ENCODE data around the gene UBR2. TPM values are rescaled to one million over a fixed set of nuclear protein-coding genes. Genes with fewer than 3 reads are reported as not detected.
"Not testable (repeated sequence)": the region's sequence is repeated elsewhere in the genome, so short reads cannot be mapped to it uniquely, and the experiment has no call there.

The UBR2 gene
- total and polyA plus RNA-seq, 9 donors = 13.5 to 22.6 (median 15.3) TPM

DNA sequence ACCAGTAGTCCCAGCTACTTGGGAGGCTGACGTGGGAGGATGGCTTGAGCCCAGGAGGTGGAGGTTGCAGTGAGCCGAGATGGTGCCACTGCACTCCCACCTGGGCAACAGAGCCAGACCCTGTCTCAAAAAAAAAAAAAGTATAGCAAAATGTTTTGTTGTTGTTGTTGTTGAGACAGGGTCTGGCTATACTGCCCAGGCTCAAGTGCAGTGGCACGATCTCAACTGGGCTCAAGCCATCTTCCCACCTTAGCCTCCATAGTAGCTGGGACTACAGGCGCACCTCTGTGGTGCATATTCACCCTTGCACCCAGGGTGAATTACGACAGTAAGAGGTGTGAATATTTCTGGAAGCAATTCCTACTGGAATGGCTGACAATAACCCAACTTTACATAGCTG is 11.4 kb upstream of the UBR2 start:
- no peaks in the 10 kb centered on the region for H3K36me3 ChIP-seq (ENCODE audit: control insufficient read depth, insufficient read depth, low read length)
- WGBS (ENCODE audit: insufficient coverage) = 100% methylated on average over 1 of the region's 5 CpGs
- peaks cover 2% of the 10 kb centered on the region for H3K27me3 ChIP-seq (ENCODE audit: control insufficient read depth, insufficient read depth, low read length)

GRCh38 chr6:42555477-42556457 is 8.1 kb upstream of the UBR2 start:
- H3K27ac ChIP-seq (ENCODE audit: low read length) = no peak overlapping the region
- no peaks in the 10 kb centered on the region for H3K4me1 ChIP-seq (ENCODE audit: control insufficient read depth, insufficient read depth, low read length)
- WGBS (ENCODE audit: insufficient coverage) = 94% methylated on average over 2 of the region's 4 CpGs
- no peaks in the 10 kb centered on the region for H3K9me3 ChIP-seq (replicated peaks; ENCODE audit: control insufficient read depth, low read depth, low read length)
- no peaks in the 10 kb centered on the region for H3K36me3 ChIP-seq (ENCODE audit: control insufficient read depth, insufficient read depth, low read length)
- no peak overlapping the region for H3K4me3 ChIP-seq (ENCODE audit: low read length)
- no peak for DNase-seq
- H3K27me3 ChIP-seq (ENCODE audit: control insufficient read depth, insufficient read depth, low read length) = peaks cover 2% of the 10 kb centered on the region

More for the DNA sequence above, 11.4 kb upstream of the UBR2 start:
- no peak for DNase-seq
- no peak overlapping the region for H3K4me3 ChIP-seq (ENCODE audit: low read length)
- peaks cover 6% of the 10 kb centered on the region for H3K4me1 ChIP-seq (ENCODE audit: control insufficient read depth, insufficient read depth, low read length)
- no peaks in the 10 kb centered on the region for H3K9me3 ChIP-seq (replicated peaks; ENCODE audit: control insufficient read depth, low read depth, low read length)
- no peak overlapping the region for H3K27ac ChIP-seq (ENCODE audit: low read length)

GRCh38 chr6:42556462-42556861 is 7.4 kb upstream of the UBR2 start:
- H3K4me1 ChIP-seq (ENCODE audit: control insufficient read depth, insufficient read depth, low read length) = no peaks in the 10 kb centered on the region
- no peak overlapping the region for H3K4me3 ChIP-seq (ENCODE audit: low read length)
- no peaks in the 10 kb centered on the region for H3K9me3 ChIP-seq (replicated peaks; ENCODE audit: control insufficient read depth, low read depth, low read length)
- H3K27me3 ChIP-seq (ENCODE audit: control insufficient read depth, insufficient read depth, low read length) = peaks cover 2% of the 10 kb centered on the region
- 50% methylated on average over 1 of the region's 4 CpGs for WGBS (ENCODE audit: insufficient coverage)
- H3K36me3 ChIP-seq (ENCODE audit: control insufficient read depth, insufficient read depth, low read length) = no peaks in the 10 kb centered on the region
- DNase-seq = no peak
- H3K27ac ChIP-seq (ENCODE audit: low read length) = no peak overlapping the region

DNA sequence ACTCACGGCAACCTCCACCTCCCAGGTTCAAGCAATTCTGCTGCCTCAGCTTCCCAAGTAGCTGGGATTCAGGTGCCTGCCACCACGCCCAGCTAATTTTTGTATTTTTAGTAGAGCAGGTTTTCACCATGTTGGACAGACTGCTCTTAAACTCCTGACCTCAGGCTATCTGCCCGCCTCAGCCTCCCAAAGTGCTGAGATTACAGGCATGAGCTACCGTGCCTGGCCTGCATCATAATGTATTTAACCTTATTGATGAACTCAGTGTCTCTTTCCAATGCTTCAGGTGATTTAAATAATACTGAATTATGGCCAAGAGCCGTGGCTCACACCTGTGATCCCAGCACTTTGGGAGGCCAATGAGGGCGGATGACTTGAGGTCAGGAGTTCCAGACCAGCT is 4.6 kb upstream of the UBR2 start:
- H3K4me1 ChIP-seq (ENCODE audit: control insufficient read depth, insufficient read depth, low read length); H3K36me3 ChIP-seq (ENCODE audit: control insufficient read depth, insufficient read depth, low read length); H3K4me3 ChIP-seq (ENCODE audit: low read length); H3K9me3 ChIP-seq (replicated peaks; ENCODE audit: control insufficient read depth, low read depth, low read length); H3K27ac ChIP-seq (ENCODE audit: low read length); DNase-seq; H3K27me3 ChIP-seq (ENCODE audit: control insufficient read depth, insufficient read depth, low read length): not testable (repeated sequence)
- 80% methylated on average over 3 of the region's 6 CpGs for WGBS (ENCODE audit: insufficient coverage)

- no peak for DNase-seq
- Histone ChIP-seq H3K36me3 (ENCODE audit: control insufficient read depth, insufficient read depth, low read length) (no peaks in the 10 kb centered on the region), H3K9me3 (replicated peaks; ENCODE audit: control insufficient read depth, low read depth, low read length) (no peaks in the 10 kb centered on the region), H3K4me3 (ENCODE audit: low read length) (no peak overlapping the region), H3K27me3 (ENCODE audit: control insufficient read depth, insufficient read depth, low read length) (no peaks in the 10 kb centered on the region), H3K27ac (ENCODE audit: low read length) (no peak overlapping the region), H3K4me1 (ENCODE audit: control insufficient read depth, insufficient read depth, low read length) (peaks cover 4% of the 10 kb centered on the region)
- WGBS (ENCODE audit: insufficient coverage) = no CpG with 5 or more reads among the region's 3 CpGs
Observed at GRCh38 chr6:42561986-42562385, 1.8 kb upstream of the UBR2 start.

DNA sequence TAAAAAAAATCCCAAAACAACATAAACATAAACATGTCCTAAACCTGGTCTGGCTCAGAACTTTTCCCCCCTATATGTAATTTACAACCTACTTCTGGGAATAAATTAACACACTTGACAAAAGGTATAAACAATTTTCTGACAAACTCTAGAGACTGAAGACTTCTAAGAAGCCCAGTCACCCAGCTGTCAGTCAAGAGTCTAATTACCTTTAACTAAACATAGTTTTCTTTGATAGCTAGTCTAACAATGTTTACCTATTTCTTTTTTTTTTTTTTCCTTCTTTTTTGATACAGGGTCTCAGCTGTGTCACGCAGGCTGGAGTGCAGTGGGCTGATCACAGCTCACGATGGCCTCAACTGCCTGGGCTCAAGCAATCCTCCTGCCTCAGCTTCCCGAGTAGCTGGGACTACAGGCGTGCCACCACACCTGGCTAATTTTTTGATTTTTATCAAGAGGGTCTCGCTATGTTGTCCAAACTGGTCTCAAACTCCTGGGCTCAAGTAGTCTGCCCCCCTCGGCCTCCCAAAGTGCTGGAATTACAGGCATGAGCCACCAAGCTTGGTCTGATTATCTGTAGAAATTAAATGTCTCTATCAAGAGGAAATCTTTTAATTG is 932 bp upstream of the UBR2 start:
- H3K4me1 ChIP-seq (ENCODE audit: control insufficient read depth, insufficient read depth, low read length) = peaks cover 4% of the 10 kb centered on the region
- 90% methylated on average over 5 of the region's 6 CpGs for WGBS (ENCODE audit: insufficient coverage)
- no peaks in the 10 kb centered on the region for H3K9me3 ChIP-seq (replicated peaks; ENCODE audit: control insufficient read depth, low read depth, low read length)
- no peaks in the 10 kb centered on the region for H3K36me3 ChIP-seq (ENCODE audit: control insufficient read depth, insufficient read depth, low read length)
- no peak for DNase-seq
- no peaks in the 10 kb centered on the region for H3K27me3 ChIP-seq (ENCODE audit: control insufficient read depth, insufficient read depth, low read length)
- H3K4me3 ChIP-seq (ENCODE audit: low read length) = no peak overlapping the region
- H3K27ac ChIP-seq (ENCODE audit: low read length) = no peak overlapping the region

DNA sequence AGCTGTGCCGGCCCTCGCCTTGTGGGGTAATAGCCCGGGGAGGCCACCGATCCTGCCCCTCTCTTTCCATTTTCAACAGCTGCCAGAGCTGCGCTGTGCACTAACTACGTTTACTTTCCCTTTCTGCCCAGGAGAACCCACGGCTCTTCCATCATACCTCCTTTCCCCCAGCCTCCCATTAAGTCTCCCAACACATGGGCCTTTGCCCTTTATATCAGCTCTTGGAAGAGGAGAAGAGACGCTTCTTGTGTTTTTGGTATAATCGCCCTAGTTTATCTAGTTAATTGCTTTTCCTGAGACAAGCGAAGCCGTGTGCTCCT is 637 bp downstream of the UBR2 start:
- 0% methylated on average over 8 of the region's 11 CpGs for WGBS (ENCODE audit: insufficient coverage)
- H3K27ac ChIP-seq (ENCODE audit: low read length) = peak overlapping the region; percentile 100
- H3K4me1 ChIP-seq (ENCODE audit: control insufficient read depth, insufficient read depth, low read length) = peaks cover 4% of the 10 kb centered on the region
- no peaks in the 10 kb centered on the region for H3K36me3 ChIP-seq (ENCODE audit: control insufficient read depth, insufficient read depth, low read length)
- no peak for DNase-seq
- no peaks in the 10 kb centered on the region for H3K27me3 ChIP-seq (ENCODE audit: control insufficient read depth, insufficient read depth, low read length)
- H3K4me3 ChIP-seq (ENCODE audit: low read length) = peak overlapping the region; percentile 99
- H3K9me3 ChIP-seq (replicated peaks; ENCODE audit: control insufficient read depth, low read depth, low read length) = no peaks in the 10 kb centered on the region

DNA sequence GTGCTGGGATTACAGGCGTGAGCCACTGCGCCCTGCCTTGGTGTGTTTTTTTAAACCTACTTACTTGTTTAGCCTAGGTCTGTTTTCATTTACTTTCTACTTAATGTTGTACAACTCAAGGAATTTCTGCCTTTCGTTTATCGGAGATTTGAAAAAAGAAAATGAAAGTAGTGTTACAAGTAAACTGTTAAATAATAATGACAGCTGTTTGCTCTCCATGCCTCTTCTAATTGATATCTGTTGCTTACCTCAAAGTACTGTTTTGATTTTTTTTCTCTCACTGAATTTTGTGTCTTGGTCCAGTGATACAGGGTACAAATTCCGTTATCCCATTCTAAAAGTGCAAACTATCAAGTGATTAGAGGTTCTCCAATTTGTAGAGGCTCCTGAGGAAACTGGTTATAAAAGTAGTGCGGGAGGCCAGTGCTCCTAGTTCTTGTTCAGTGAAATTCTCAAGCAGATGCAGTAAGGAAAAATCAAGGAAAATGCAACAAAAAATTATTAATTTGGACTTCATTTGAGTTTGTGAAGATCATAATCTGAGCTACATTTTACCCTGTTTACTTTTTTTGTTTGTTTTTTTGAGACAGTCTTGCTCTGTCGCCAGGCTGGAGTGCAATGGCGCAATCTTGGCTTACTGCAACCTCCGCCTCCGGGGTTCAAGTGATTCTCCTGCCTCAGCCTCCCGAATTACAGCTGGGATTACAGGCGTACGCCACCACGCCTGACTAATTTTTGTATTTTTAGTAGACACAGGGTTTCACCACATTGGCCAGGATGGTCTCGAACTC is 2.2 kb downstream of the UBR2 start:
- no peak for DNase-seq
- Histone ChIP-seq H3K36me3 (ENCODE audit: control insufficient read depth, insufficient read depth, low read length) (no peaks in the 10 kb centered on the region), H3K9me3 (replicated peaks; ENCODE audit: control insufficient read depth, low read depth, low read length) (no peaks in the 10 kb centered on the region), H3K4me3 (ENCODE audit: low read length) (no peak overlapping the region), H3K4me1 (ENCODE audit: control insufficient read depth, insufficient read depth, low read length) (peaks cover 4% of the 10 kb centered on the region), H3K27ac (ENCODE audit: low read length) (no peak overlapping the region), H3K27me3 (ENCODE audit: control insufficient read depth, insufficient read depth, low read length) (no peaks in the 10 kb centered on the region)
- WGBS (ENCODE audit: insufficient coverage) = 93% methylated on average over 8 of the region's 15 CpGs

DNA sequence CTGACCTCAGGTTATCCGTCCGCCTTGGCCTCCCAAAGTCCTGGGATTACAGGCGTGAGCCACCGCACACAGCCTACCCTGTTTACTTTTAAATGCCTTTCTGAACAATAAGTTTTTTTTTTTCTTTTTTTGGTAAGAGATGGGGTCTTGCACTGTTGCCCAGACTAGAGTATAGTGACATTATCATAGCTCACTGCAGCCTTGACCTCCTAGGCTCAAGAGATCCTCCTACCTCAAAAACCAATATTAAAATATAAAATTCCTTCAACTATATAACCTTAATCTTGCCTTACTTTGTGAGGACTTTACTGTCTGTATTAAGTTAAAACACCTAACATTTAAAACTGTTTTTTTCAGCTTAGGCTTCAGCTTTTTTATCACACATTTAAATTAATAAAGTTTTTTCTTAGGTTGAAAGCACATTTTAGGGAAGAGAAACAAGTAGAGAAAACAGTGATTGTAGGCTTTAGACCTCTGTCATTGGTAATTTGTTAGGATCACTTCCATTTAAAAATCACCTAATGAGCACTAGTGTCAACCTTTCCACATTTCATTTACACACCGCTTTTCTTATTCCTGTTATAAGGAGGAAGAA is 2.9 kb downstream of the UBR2 start:
- no peak for DNase-seq
- Histone ChIP-seq H3K36me3 (ENCODE audit: control insufficient read depth, insufficient read depth, low read length) (no peaks in the 10 kb centered on the region), H3K4me1 (ENCODE audit: control insufficient read depth, insufficient read depth, low read length) (peaks cover 4% of the 10 kb centered on the region), H3K4me3 (ENCODE audit: low read length) (no peak overlapping the region), H3K27ac (ENCODE audit: low read length) (no peak overlapping the region), H3K27me3 (ENCODE audit: control insufficient read depth, insufficient read depth, low read length) (no peaks in the 10 kb centered on the region), H3K9me3 (replicated peaks; ENCODE audit: control insufficient read depth, low read depth, low read length) (no peaks in the 10 kb centered on the region)
- WGBS (ENCODE audit: insufficient coverage) = no CpG with 5 or more reads among the region's 5 CpGs

DNA sequence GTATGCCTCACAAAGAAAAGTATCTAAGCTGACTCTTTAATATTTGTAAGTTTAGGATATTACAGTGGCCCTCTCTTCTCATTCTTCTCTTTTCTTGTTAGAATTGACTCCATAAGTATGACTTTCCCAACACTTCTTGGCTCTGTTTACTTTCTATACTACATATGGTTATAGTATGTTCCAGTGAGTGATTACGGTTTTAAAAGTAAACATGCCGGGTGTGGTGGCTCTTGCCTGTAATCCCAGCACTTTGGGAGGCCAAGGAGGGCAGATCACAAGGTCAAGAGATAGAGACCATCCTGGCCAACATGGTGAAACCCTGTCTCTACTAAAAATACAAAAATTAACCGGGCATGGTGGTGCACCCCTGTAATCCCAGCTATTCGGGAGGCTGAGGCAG is 3.4 kb downstream of the UBR2 start:
- DNase-seq; H3K9me3 ChIP-seq (replicated peaks; ENCODE audit: control insufficient read depth, low read depth, low read length); H3K4me3 ChIP-seq (ENCODE audit: low read length); H3K4me1 ChIP-seq (ENCODE audit: control insufficient read depth, insufficient read depth, low read length); H3K36me3 ChIP-seq (ENCODE audit: control insufficient read depth, insufficient read depth, low read length); H3K27ac ChIP-seq (ENCODE audit: low read length); H3K27me3 ChIP-seq (ENCODE audit: control insufficient read depth, insufficient read depth, low read length): not testable (repeated sequence)
- WGBS (ENCODE audit: insufficient coverage) = no CpG with 5 or more reads among the region's 4 CpGs
